Measurements from ENCODE around the gene SCO2. TPM values are rescaled to one million over a fixed set of nuclear protein-coding genes. Genes with fewer than 3 reads are reported as not detected.

SCO2 gene
- total RNA-seq, 1 experiment from 2014 or later, result 7.0 TPM

DNA sequence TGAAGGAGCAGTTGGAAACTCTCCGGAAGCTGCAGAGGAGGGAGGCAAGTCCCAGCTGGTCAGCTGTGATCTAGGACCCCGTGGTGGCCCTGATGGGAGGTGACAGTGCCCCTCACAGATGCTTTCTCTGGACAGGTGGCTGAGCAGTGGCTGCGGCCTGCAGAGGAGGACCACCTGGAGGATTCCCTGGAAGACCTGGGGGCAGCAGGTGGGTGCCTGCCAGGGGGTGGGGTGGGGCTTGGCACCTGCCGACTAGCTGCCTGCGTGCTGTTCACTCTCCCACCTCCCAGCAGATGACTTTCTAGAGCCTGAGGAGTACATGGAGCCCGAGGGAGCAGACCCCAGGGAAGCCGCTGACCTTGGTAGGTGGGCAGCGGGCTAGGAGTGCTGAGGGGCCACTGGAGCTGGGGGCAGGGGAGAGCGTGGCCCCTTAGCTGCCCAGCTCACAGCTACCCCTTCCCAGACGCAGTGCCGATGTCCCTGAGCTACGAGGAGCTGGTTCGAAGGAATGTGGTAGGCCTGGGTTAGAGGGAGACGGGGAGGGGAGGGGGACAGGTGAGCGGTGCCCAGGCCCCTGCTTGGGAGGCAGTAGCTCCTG lies 3.1 kb downstream of the SCO2 start:
- DNase-seq (ENCODE audit: low read depth, low spot score) (no peak), ATAC-seq (no peak)
- intact Hi-C loops (cut with micrococcal nuclease), result no loop called here
- H3K79me2 ChIP-seq (ENCODE audit: insufficient read depth, low read length), result peaks cover 31% of the 10 kb centered on the region
- no peak overlapping the region for H3K27ac ChIP-seq (ENCODE audit: low read depth, low read length)
- H3K36me3 ChIP-seq (ENCODE audit: control insufficient read depth in 1 of 2, insufficient read depth in 2 of 2, low read length in 2 of 2), result peaks cover 5 to 25% of the 10 kb centered on the region in 2 experiments; a peak in 3 of 4 replicates
- no peaks in the 10 kb centered on the region for H4K20me1 ChIP-seq (ENCODE audit: insufficient read depth)
- peaks cover 9 to 32% of the 10 kb centered on the region in 2 experiments; a peak in 3 of 4 replicates for H3K4me1 ChIP-seq (ENCODE audit: control insufficient read depth in 1 of 2, insufficient read depth in 2 of 2, low read length in 2 of 2)
- TF ChIP-seq, protein P1, sequence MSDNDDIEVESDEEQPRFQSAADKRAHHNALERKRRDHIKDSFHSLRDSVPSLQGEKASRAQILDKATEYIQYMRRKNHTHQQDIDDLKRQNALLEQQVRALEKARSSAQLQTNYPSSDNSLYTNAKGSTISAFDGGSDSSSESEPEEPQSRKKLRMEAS (IDR thresholded peaks at IDR 0.05), result no peak
- TF ChIP-seq ELF1 (IDR thresholded peaks at IDR 0.05; ENCODE audit: borderline replicate concordance, low read depth), result no peak
- no peak for TF ChIP-seq EGR1 (IDR thresholded peaks at IDR 0.05; ENCODE audit: low read depth)
- no peak for TF ChIP-seq CBX3 (IDR thresholded peaks at IDR 0.05; ENCODE audit: low read depth)
- TF ChIP-seq, protein P2, sequence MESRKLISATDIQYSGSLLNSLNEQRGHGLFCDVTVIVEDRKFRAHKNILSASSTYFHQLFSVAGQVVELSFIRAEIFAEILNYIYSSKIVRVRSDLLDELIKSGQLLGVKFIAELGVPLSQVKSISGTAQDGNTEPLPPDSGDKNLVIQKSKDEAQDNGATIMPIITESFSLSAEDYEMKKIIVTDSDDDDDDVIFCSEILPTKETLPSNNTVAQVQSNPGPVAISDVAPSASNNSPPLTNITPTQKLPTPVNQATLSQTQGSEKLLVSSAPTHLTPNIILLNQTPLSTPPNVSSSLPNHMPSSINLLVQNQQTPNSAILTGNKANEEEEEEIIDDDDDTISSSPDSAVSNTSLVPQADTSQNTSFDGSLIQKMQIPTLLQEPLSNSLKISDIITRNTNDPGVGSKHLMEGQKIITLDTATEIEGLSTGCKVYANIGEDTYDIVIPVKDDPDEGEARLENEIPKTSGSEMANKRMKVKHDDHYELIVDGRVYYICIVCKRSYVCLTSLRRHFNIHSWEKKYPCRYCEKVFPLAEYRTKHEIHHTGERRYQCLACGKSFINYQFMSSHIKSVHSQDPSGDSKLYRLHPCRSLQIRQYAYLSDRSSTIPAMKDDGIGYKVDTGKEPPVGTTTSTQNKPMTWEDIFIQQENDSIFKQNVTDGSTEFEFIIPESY (IDR thresholded peaks at IDR 0.05; ENCODE audit: extremely low read depth, insufficient replicate concordance, low read length), result no peak
- TF ChIP-seq, protein P3, sequence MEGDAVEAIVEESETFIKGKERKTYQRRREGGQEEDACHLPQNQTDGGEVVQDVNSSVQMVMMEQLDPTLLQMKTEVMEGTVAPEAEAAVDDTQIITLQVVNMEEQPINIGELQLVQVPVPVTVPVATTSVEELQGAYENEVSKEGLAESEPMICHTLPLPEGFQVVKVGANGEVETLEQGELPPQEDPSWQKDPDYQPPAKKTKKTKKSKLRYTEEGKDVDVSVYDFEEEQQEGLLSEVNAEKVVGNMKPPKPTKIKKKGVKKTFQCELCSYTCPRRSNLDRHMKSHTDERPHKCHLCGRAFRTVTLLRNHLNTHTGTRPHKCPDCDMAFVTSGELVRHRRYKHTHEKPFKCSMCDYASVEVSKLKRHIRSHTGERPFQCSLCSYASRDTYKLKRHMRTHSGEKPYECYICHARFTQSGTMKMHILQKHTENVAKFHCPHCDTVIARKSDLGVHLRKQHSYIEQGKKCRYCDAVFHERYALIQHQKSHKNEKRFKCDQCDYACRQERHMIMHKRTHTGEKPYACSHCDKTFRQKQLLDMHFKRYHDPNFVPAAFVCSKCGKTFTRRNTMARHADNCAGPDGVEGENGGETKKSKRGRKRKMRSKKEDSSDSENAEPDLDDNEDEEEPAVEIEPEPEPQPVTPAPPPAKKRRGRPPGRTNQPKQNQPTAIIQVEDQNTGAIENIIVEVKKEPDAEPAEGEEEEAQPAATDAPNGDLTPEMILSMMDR (IDR thresholded peaks at IDR 0.05 in 2 of 3, conservative IDR thresholded peaks at IDR 0.05 in 1 of 3; ENCODE audit: borderline replicate concordance in 1 of 3, insufficient read depth in 1 of 3, low read depth in 2 of 3, low read length in 2 of 3), result no peak
- TF ChIP-seq EZH2 (IDR thresholded peaks at IDR 0.05), result no peak
- no peak for TF ChIP-seq ZFX (IDR thresholded peaks at IDR 0.05)
- no peak for TF ChIP-seq FOSL1 (IDR thresholded peaks at IDR 0.05; ENCODE audit: low read depth)
- no peaks in the 10 kb centered on the region for H3K27me3 ChIP-seq (ENCODE audit: insufficient read depth, low read length)
- H3K4me2 ChIP-seq (ENCODE audit: low read length), result no peak overlapping the region
- RAD21 ChIA-PET (ENCODE audit: low non-redundant PET in 1 of 2, low total read pairs in 2 of 2, uncharacterized antibody in 2 of 2, unreplicated experiment in 2 of 2), result no interaction called here
- POLR2A ChIA-PET, result no interaction called here
- BruUV-seq (replicated peaks), result no TSS peak
- H3K9me2 ChIP-seq (ENCODE audit: insufficient read depth), result no peaks in the 10 kb centered on the region
- CTCF ChIA-PET, result no interaction called here
- no peaks in the 10 kb centered on the region for H3K9me3 ChIP-seq (ENCODE audit: control insufficient read depth in 1 of 2, insufficient read depth in 1 of 2, low read depth in 1 of 2, low read length in 2 of 2)
- H2AFZ ChIP-seq (ENCODE audit: low read depth, low read length, poor library complexity, severe bottlenecking), result no peak overlapping the region
- no peak overlapping the region for H3K9ac ChIP-seq (ENCODE audit: low read length)
- no peak overlapping the region for H3K4me3 ChIP-seq (replicated peaks in 1 of 2; ENCODE audit: low read depth in 1 of 2, low read length in 2 of 2)

Data from HCT116 (cell line).